ENCODE results near the gene FLRT2. TPM values are rescaled to one million over a fixed set of nuclear protein-coding genes. Genes with fewer than 3 reads are reported as not detected.

The FLRT2 gene
- total RNA-seq, 1 experiment from 2014 or later: 2.1 TPM

DNA sequence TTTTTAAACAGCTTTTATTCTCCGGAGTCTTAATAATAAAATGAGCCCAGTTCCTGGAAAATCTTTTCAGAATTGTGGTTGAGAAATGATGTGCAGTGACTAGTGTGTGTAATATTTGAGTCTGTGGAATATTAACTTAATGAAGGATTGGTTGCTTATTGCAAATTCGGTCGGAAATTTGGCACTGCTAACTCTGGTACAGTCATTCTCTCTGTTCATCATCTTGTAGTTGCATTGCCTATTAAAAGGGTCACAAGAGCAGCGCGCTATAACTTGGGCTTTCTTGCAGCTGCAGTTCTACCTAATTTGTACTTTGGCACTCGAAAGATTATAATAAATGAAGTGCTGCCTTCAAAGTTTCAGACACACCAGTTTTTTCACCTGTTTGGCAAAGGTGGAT lies 146.0 kb downstream of the FLRT2 start:
- Histone ChIP-seq H3K4me2 (no peak overlapping the region), H3K36me3 (ENCODE audit: low read depth) (no peaks in the 10 kb centered on the region), H2AFZ (no peak overlapping the region), H3K4me1 (replicated peaks; ENCODE audit: insufficient read depth) (no peaks in the 10 kb centered on the region), H3K27ac (no peak overlapping the region), H3K9me3 (ENCODE audit: insufficient read depth, low read depth) (no peaks in the 10 kb centered on the region), H4K20me1 (ENCODE audit: insufficient read depth) (no peaks in the 10 kb centered on the region), H3K9me2 (ENCODE audit: insufficient read depth) (no peaks in the 10 kb centered on the region), H3K27me3 (ENCODE audit: insufficient read depth, low read depth) (no peaks in the 10 kb centered on the region), H3K4me3 (no peak overlapping the region), H3K79me2 (ENCODE audit: low read depth) (no peaks in the 10 kb centered on the region), H3F3A (ENCODE audit: insufficient read depth, low read depth) (no peaks in the 10 kb centered on the region)
- intact Hi-C loops (cut with micrococcal nuclease; ENCODE audit: unreplicated experiment): no loop called here
- ChIA-PET POLR2A (ENCODE audit: unreplicated experiment) (no interaction called here), CTCF (no interaction called here)
- BruUV-seq (replicated peaks): no TSS peak
- no peak for DNase-seq
- no peak for TF ChIP-seq EZH2 (IDR thresholded peaks at IDR 0.05; ENCODE audit: low read depth)
- TF ChIP-seq, protein P1, sequence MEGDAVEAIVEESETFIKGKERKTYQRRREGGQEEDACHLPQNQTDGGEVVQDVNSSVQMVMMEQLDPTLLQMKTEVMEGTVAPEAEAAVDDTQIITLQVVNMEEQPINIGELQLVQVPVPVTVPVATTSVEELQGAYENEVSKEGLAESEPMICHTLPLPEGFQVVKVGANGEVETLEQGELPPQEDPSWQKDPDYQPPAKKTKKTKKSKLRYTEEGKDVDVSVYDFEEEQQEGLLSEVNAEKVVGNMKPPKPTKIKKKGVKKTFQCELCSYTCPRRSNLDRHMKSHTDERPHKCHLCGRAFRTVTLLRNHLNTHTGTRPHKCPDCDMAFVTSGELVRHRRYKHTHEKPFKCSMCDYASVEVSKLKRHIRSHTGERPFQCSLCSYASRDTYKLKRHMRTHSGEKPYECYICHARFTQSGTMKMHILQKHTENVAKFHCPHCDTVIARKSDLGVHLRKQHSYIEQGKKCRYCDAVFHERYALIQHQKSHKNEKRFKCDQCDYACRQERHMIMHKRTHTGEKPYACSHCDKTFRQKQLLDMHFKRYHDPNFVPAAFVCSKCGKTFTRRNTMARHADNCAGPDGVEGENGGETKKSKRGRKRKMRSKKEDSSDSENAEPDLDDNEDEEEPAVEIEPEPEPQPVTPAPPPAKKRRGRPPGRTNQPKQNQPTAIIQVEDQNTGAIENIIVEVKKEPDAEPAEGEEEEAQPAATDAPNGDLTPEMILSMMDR (conservative IDR thresholded peaks at IDR 0.05): no peak

DNA sequence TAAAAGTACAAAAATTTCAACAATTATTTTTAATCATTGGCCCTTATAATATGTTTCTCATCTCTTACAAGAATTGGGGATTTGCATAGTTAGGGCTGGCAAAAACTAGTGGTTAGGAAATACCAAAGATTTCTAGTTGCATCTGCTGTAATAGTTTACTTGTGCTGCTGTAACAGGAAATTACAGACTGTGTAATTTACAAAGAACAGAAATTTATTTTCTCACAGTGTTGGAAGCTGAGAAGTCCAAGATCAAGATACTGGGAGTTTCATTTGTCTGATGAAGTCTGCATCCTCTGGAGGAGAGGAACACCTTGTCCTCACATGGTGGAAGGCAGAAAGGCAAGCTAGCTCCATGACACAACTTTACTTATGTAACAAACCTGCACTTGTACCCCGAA lies 157.0 kb downstream of the FLRT2 start:
- no peak overlapping the region for H3K4me2 ChIP-seq
- no peaks in the 10 kb centered on the region for H3K27me3 ChIP-seq (ENCODE audit: insufficient read depth, low read depth)
- no peaks in the 10 kb centered on the region for H3K79me2 ChIP-seq (ENCODE audit: low read depth)
- no TSS peak for BruUV-seq (replicated peaks)
- H3K9me3 ChIP-seq (ENCODE audit: insufficient read depth, low read depth): no peaks in the 10 kb centered on the region
- no peak for TF ChIP-seq EZH2 (IDR thresholded peaks at IDR 0.05; ENCODE audit: low read depth)
- TF ChIP-seq, protein P1 (conservative IDR thresholded peaks at IDR 0.05): no peak
- DNase-seq: no peak
- H3K4me3 ChIP-seq: no peak overlapping the region
- ChIA-PET POLR2A (ENCODE audit: unreplicated experiment) (no interaction called here), CTCF (no interaction called here)
- H3K27ac ChIP-seq: no peak overlapping the region
- H4K20me1 ChIP-seq (ENCODE audit: insufficient read depth): no peaks in the 10 kb centered on the region
- H3K9me2 ChIP-seq (ENCODE audit: insufficient read depth): no peaks in the 10 kb centered on the region
- intact Hi-C loops (cut with micrococcal nuclease; ENCODE audit: unreplicated experiment): no loop called here
- H3K4me1 ChIP-seq (replicated peaks; ENCODE audit: insufficient read depth): no peaks in the 10 kb centered on the region
- no peak overlapping the region for H2AFZ ChIP-seq
- no peaks in the 10 kb centered on the region for H3F3A ChIP-seq (ENCODE audit: insufficient read depth, low read depth)
- H3K36me3 ChIP-seq (ENCODE audit: low read depth): no peaks in the 10 kb centered on the region

DNA sequence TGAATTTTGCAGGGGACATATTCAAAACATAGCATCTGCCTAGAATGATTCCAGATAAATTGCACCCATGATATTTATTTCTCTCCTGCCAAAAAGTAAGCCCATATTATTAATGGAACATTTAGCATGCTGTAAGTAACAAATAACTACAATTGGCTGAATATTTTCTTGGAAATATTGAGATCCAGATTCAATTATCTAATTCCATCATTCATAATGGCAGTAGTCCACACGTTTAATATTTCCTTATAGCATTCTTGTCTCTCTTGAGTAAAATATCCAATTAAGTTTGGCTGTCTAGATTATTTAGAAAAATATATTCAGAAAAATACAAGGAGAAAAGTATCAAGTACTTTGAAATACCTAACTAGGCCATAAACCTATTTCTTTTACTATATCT lies 157.5 kb downstream of the FLRT2 start:
- TF ChIP-seq, protein P1 (conservative IDR thresholded peaks at IDR 0.05): no peak
- no peak for TF ChIP-seq EZH2 (IDR thresholded peaks at IDR 0.05; ENCODE audit: low read depth)
- no peak overlapping the region for H3K4me3 ChIP-seq
- no peaks in the 10 kb centered on the region for H3K9me3 ChIP-seq (ENCODE audit: insufficient read depth, low read depth)
- intact Hi-C loops (cut with micrococcal nuclease; ENCODE audit: unreplicated experiment): no loop called here
- H3K4me2 ChIP-seq: no peak overlapping the region
- DNase-seq: no peak
- H3K27ac ChIP-seq: no peak overlapping the region
- H3K9me2 ChIP-seq (ENCODE audit: insufficient read depth): no peaks in the 10 kb centered on the region
- H3K4me1 ChIP-seq (replicated peaks; ENCODE audit: insufficient read depth): no peaks in the 10 kb centered on the region
- no peaks in the 10 kb centered on the region for H3F3A ChIP-seq (ENCODE audit: insufficient read depth, low read depth)
- H4K20me1 ChIP-seq (ENCODE audit: insufficient read depth): no peaks in the 10 kb centered on the region
- H2AFZ ChIP-seq: no peak overlapping the region
- H3K79me2 ChIP-seq (ENCODE audit: low read depth): no peaks in the 10 kb centered on the region
- ChIA-PET CTCF (no interaction called here), POLR2A (ENCODE audit: unreplicated experiment) (no interaction called here)
- no peaks in the 10 kb centered on the region for H3K36me3 ChIP-seq (ENCODE audit: low read depth)
- BruUV-seq (replicated peaks): no TSS peak
- no peaks in the 10 kb centered on the region for H3K27me3 ChIP-seq (ENCODE audit: insufficient read depth, low read depth)
